Fibroblast of lung (primary cell): ENCODE measurements around the gene GNB5.

Experiments used
- CTCF ChIP-seq, 2 donors: IDR thresholded peaks in 1 of 2; conservative IDR thresholded peaks in 1 of 2; 1 replicate in 1 of 2; 2 replicates in 1 of 2; pipeline ENCODE4 v1.5.1; 2011 to 2012; ENCODE audit warnings: low read length in 2 of 2, control low read depth in 1 of 2, inconsistent platforms in 1 of 2, low read depth in 1 of 2, mild to moderate bottlenecking in 1 of 2
- EZH2 ChIP-seq: IDR thresholded peaks from 2 replicates; pipeline ENCODE4 v1.5.1; 2012; ENCODE audit warnings: low read length, control low read depth, mild to moderate bottlenecking; ENCODE audit errors: missing control alignments

- TF ChIP-seq CTCF (conservative IDR thresholded peaks at IDR 0.05 in 1 of 2, IDR thresholded peaks at IDR 0.05 in 1 of 2; ENCODE audit: low read depth in 1 of 2, low read length in 2 of 2) (no peak), EZH2 (no peak)
Measured at GRCh38 chr15:52067545-52067926, 123.7 kb downstream of the GNB5 start.
